ENCODE measurements around the gene CHCHD6. TPM values are rescaled to one million over a fixed set of nuclear protein-coding genes. Genes with fewer than 3 reads are reported as not detected.

Gene CHCHD6
- total RNA-seq, 1 donor from 2014 or later: 17.2 TPM

- peaks cover 5% of the 10 kb centered on the region for H3K36me3 Mint-ChIP-seq (ENCODE audit: unreplicated experiment)
- DNase-seq: no peak
- no peak overlapping the region for H3K4me3 Mint-ChIP-seq (ENCODE audit: unreplicated experiment)
- peaks cover 7% of the 10 kb centered on the region for H3K27me3 Mint-ChIP-seq (ENCODE audit: unreplicated experiment)
- peaks cover 38% of the 10 kb centered on the region for H3K4me1 Mint-ChIP-seq (ENCODE audit: low read depth, unreplicated experiment)
- TF ChIP-seq CTCF (IDR thresholded peaks at IDR 0.05; ENCODE audit: partially characterized antibody, unreplicated experiment): no peak
- H3K27ac Mint-ChIP-seq (ENCODE audit: unreplicated experiment): no peak overlapping the region
- peaks cover 2% of the 10 kb centered on the region for H3K9me3 Mint-ChIP-seq (ENCODE audit: unreplicated experiment)
Measured at GRCh38 chr3:126758026-126758425, 54.0 kb downstream of the CHCHD6 start.

- no peak overlapping the region for H3K27ac Mint-ChIP-seq (ENCODE audit: unreplicated experiment)
- peaks cover 7% of the 10 kb centered on the region for H3K27me3 Mint-ChIP-seq (ENCODE audit: unreplicated experiment)
- H3K36me3 Mint-ChIP-seq (ENCODE audit: unreplicated experiment): peaks cover 5% of the 10 kb centered on the region
- TF ChIP-seq CTCF (IDR thresholded peaks at IDR 0.05; ENCODE audit: partially characterized antibody, unreplicated experiment): no peak
- no peak overlapping the region for H3K4me3 Mint-ChIP-seq (ENCODE audit: unreplicated experiment)
- DNase-seq: no peak
- H3K4me1 Mint-ChIP-seq (ENCODE audit: low read depth, unreplicated experiment): peaks cover 29% of the 10 kb centered on the region
- H3K9me3 Mint-ChIP-seq (ENCODE audit: unreplicated experiment): peaks cover 2% of the 10 kb centered on the region
Measured at GRCh38 chr3:126758882-126759281, 54.8 kb downstream of the CHCHD6 start.

- Mint-ChIP-seq H3K27me3 (ENCODE audit: unreplicated experiment) (peaks cover 7% of the 10 kb centered on the region), H3K4me3 (ENCODE audit: unreplicated experiment) (no peak overlapping the region), H3K36me3 (ENCODE audit: unreplicated experiment) (peaks cover 5% of the 10 kb centered on the region), H3K9me3 (ENCODE audit: unreplicated experiment) (peaks cover 2% of the 10 kb centered on the region), H3K27ac (ENCODE audit: unreplicated experiment) (no peak overlapping the region), H3K4me1 (ENCODE audit: low read depth, unreplicated experiment) (peaks cover 19% of the 10 kb centered on the region)
- no peak for DNase-seq
- TF ChIP-seq CTCF (IDR thresholded peaks at IDR 0.05; ENCODE audit: partially characterized antibody, unreplicated experiment): no peak
Measured at GRCh38 chr3:126760541-126760940, 56.5 kb downstream of the CHCHD6 start.

GRCh38 chr3:126763035-126763434 is 59.0 kb downstream of the CHCHD6 start:
- no peak for TF ChIP-seq CTCF (IDR thresholded peaks at IDR 0.05; ENCODE audit: partially characterized antibody, unreplicated experiment)
- Mint-ChIP-seq H3K36me3 (ENCODE audit: unreplicated experiment) (peaks cover 11% of the 10 kb centered on the region), H3K9me3 (ENCODE audit: unreplicated experiment) (no peaks in the 10 kb centered on the region), H3K4me3 (ENCODE audit: unreplicated experiment) (no peak overlapping the region), H3K4me1 (ENCODE audit: low read depth, unreplicated experiment) (peaks cover 8% of the 10 kb centered on the region), H3K27me3 (ENCODE audit: unreplicated experiment) (peaks cover 7% of the 10 kb centered on the region), H3K27ac (ENCODE audit: unreplicated experiment) (no peak overlapping the region)
- no peak for DNase-seq

GRCh38 chr3:126765187-126766069 is 61.4 kb downstream of the CHCHD6 start:
- H3K4me3 Mint-ChIP-seq (ENCODE audit: unreplicated experiment): no peak overlapping the region
- H3K4me1 Mint-ChIP-seq (ENCODE audit: low read depth, unreplicated experiment): no peaks in the 10 kb centered on the region
- peaks cover 8% of the 10 kb centered on the region for H3K36me3 Mint-ChIP-seq (ENCODE audit: unreplicated experiment)
- DNase-seq: no peak
- no peaks in the 10 kb centered on the region for H3K9me3 Mint-ChIP-seq (ENCODE audit: unreplicated experiment)
- no peak overlapping the region for H3K27ac Mint-ChIP-seq (ENCODE audit: unreplicated experiment)
- H3K27me3 Mint-ChIP-seq (ENCODE audit: unreplicated experiment): peaks cover 3% of the 10 kb centered on the region
- no peak for TF ChIP-seq CTCF (IDR thresholded peaks at IDR 0.05; ENCODE audit: partially characterized antibody, unreplicated experiment)
